GM12878 (cell line): ENCODE measurements around the gene MAPK8IP1. TPM values are rescaled to one million over a fixed set of nuclear protein-coding genes. Genes with fewer than 3 reads are reported as not detected.

Experiments
- ATAC-seq: fragments of 200-7000 bp; cut with Tn5 transposase; 3 replicates; pipeline ENCODE4 v1.9.1; 2020; ENCODE audit warnings: mild to moderate bottlenecking, moderate library complexity
- BruUV-seq: library from RNA; stranded (reverse); fragments of 400-500 nt; replicated peaks from 2 replicates; lab custom pipeline; 2021; lab: Mats Ljungman, UMichigan
- CTCF ChIA-PET: fragments of 300-600 bp; sonication (Branson Sonifier 250); formaldehyde crosslinking; extraction: SDS; loops from one replicate; lab custom pipeline; 2021; ENCODE audit warnings: inconsistent platforms; lab: Yijun Ruan, JAX
- POLR2A ChIA-PET: fragments of 350-600 bp; formaldehyde crosslinking; extraction: SDS; loops from one replicate; lab custom pipeline; 2021; ENCODE audit warnings: inconsistent platforms; lab: Charles Lee
- RAD21 ChIA-PET: fragments of 300-600 bp; sonication (Branson Sonifier 250); formaldehyde crosslinking; loops from one replicate; lab custom pipeline; 2023; ENCODE audit warnings: antibody characterized with exemption; ENCODE audit not compliant: unreplicated experiment; lab: Charles Lee
- SMC1A ChIA-PET: fragments of 300-600 bp; sonication (Branson Sonifier 250); formaldehyde crosslinking; loops from one replicate; lab custom pipeline; 2023; ENCODE audit not compliant: unreplicated experiment, uncharacterized antibody; lab: Charles Lee
- DNase-seq: peaks from one replicate; pipeline ENCODE4 v3.0.0-alpha.2; 2011; ENCODE audit warnings: low read depth, low spot score
- FAIRE-seq: peaks from 3 replicates; lab custom pipeline; 2011; peaks lifted over from hg19 to GRCh38; lab: Jason Lieb, UNC
- H2AFZ ChIP-seq: 2 replicates; pipeline ENCODE4 v1.6.0; 2011; ENCODE audit warnings: low read depth, low read length, control low read depth; ENCODE audit not compliant: control insufficient read depth
- H3K27ac ChIP-seq: 2 replicates; pipeline ENCODE4 v1.5.1; 2011; ENCODE audit warnings: control low read depth; ENCODE audit not compliant: control insufficient read depth, insufficient read depth
- H3K27me3 ChIP-seq, 2 experiments: replicated peaks in 1 of 2; 2 replicates each; pipeline versions ENCODE4 v1.6.0 to v1.6.1; 2011; ENCODE audit warnings: low read length in 1 of 2; ENCODE audit not compliant: control insufficient read depth in 2 of 2, insufficient read depth in 2 of 2
- H3K36me3 ChIP-seq, 2 experiments: 2 replicates each; pipeline ENCODE4 v1.5.1; 2011; ENCODE audit warnings: low read length in 1 of 2; ENCODE audit not compliant: control insufficient read depth in 2 of 2, insufficient read depth in 2 of 2
- H3K4me1 ChIP-seq: 2 replicates; pipeline ENCODE4 v1.6.1; 2011; ENCODE audit warnings: mild to moderate bottlenecking, low read length, moderate library complexity, mixed read lengths; ENCODE audit not compliant: control insufficient read depth, insufficient read depth
- H3K4me2 ChIP-seq: 2 replicates; pipeline ENCODE4 v1.6.0; 2011; ENCODE audit warnings: control low read depth; ENCODE audit not compliant: control insufficient read depth, insufficient read depth
- H3K4me3 ChIP-seq: fragments of 200-600 bp; sonication (generic); 2 replicates; pipeline ENCODE4 v1.5.1; 2016
- H3K79me2 ChIP-seq: 2 replicates; pipeline ENCODE4 v1.6.0; 2011; ENCODE audit warnings: low read length; ENCODE audit not compliant: control insufficient read depth, insufficient read depth
- H3K9ac ChIP-seq: 2 replicates; pipeline ENCODE4 v1.8.0; 2011; ENCODE audit warnings: low read length, control low read depth, mixed read lengths; ENCODE audit not compliant: control insufficient read depth, insufficient read depth
- H3K9me3 ChIP-seq: replicated peaks from 3 replicates; pipeline ENCODE4 v1.5.1; 2011; ENCODE audit warnings: mild to moderate bottlenecking, low read length; ENCODE audit not compliant: control insufficient read depth, insufficient read depth
- H4K20me1 ChIP-seq: 2 replicates; pipeline ENCODE4 v1.6.0; 2011; ENCODE audit not compliant: control insufficient read depth, insufficient read depth
- ZNF384 ChIP-seq: IDR thresholded peaks from 2 replicates; pipeline ENCODE4 v1.6.1; 2012; ENCODE audit warnings: low read depth, mild to moderate bottlenecking, low read length, improper control_type of control experiment, borderline replicate concordance
- WGBS: methylation state at CpG from one replicate; pipeline ENCODE4 v1.1.6; 2016; ENCODE audit warnings: low lambda C conversion rate; ENCODE audit not compliant: insufficient replicate concordance, insufficient coverage; ENCODE audit errors: missing lambda C conversion rate; 5-methylcytosine and 5-hydroxymethylcytosine counted together
- in situ Hi-C: fragments of 300-500 bp; cut with MboI; formaldehyde crosslinking; loops from 9 replicates; pipeline ENCODE4 v1.14.3; 2018; ENCODE audit warnings: mixed read lengths
- intact Hi-C: fragments of 100-400 bp; cut with micrococcal nuclease; formaldehyde crosslinking; loops from one replicate; pipeline ENCODE4 v1.14.2; 2022; ENCODE audit not compliant: unreplicated experiment
- polyA plus RNA-seq, 11 experiments: library from polyadenylated mRNA; depleted of rRNA in 4 of 11; unstranded in 6 of 11; stranded (reverse) in 5 of 11; fragments of >200 nt; fragmentation: Nextera tagmentation in 4 of 11; fragmentation: Illumina TruSeq in 1 of 11; extraction: Ambion mirVana in 4 of 11; extraction: Trizol in 1 of 11; gene quantifications; 1 replicate in 1 of 11; 2 replicates in 10 of 11; pipeline versions ENCODE4 v1.2.1 to v1.2.3, GENCODE V29; 2011 to 2016; ENCODE audit warnings: inconsistent platforms in 2 of 11, missing spikeins in 2 of 11, low read depth in 1 of 11
- total RNA-seq, 4 experiments: library from RNA; depleted of rRNA in 3 of 4; stranded (reverse); fragments of >200 nt in 3 of 4; fragmentation: Illumina TruSeq in 1 of 4; extraction: Trizol in 1 of 4; gene quantifications; 2 replicates each; pipeline versions ENCODE4 v1.2.1 to v1.2.3, GENCODE V29; 2013 to 2021
- TF ChIP-seq, protein P1 (sequence below): IDR thresholded peaks from 2 replicates; pipeline ENCODE4 v1.6.1; 2012; ENCODE audit warnings: low read depth, low read length, improper control_type of control experiment

Gene MAPK8IP1
- total and polyA plus RNA-seq, 10 of the 15 experiments (the other 5 are each of a cell fraction or from before 2014, with no cell fraction given): 0.04 to 0.44 (median 0.11) TPM; not detected in 2

DNA sequence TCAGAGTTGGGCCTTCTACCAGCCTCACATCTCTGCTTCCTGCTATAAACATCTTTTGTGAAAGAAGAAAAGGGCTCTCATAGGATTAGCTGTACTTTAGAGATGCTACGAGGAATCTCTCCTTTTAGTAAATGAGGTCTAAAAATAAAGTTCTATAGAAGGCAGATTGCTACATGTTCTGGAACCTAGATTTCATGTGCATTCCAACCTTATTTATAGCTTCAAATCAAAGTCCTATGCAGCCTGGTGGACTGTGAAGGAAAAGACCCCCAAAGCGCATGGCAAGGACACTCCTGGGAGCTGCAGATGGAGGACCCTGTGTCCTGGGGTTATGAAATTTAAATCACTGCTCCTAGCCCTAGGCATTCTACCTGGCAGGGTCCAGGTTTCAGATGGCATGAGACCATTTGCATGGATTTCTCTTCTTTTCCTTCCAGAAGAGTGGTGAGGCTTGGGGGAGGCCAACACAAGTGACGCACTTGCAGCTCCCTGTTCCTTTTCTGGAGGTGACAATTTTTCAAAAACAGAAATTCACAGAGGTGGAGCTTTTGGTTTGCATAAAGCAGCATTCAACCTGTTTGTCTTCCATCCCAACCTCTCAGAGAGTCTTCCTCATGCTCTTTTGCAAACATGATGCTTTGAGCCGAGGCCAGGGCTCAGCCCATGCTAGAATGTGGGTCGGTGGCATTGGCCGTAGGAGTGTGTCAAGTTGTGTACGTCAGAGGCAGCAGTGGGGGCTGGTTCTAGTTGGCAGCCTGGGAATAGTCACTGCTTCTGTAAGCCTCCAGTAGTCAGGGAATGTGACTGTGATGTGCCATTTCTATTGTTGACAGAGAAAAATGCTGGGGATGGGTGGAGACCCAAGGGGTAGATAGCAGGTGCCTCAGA is 31.9 kb upstream of the MAPK8IP1 start (continued):
- TF ChIP-seq, protein P1, sequence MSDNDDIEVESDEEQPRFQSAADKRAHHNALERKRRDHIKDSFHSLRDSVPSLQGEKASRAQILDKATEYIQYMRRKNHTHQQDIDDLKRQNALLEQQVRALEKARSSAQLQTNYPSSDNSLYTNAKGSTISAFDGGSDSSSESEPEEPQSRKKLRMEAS: no peak

DNA sequence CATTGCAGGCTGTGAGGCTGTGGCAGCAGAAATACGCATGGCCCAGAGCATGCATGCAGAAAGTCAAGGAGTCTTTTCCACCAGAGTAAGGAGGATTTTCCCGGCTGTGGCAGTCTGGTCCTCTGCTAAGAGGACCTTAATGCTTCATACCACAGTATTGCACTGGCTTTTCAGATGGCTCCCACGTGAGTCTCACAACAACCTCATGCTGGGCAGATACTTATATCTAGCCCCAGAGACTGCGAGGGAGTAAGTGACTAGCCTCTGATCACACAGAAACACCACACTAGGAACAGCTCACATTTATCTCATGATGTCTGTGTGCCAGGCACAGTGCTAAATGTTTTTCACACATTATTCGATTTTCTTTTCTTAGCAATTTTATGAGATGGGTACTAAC is 30.1 kb upstream of the MAPK8IP1 start:
- TF ChIP-seq ZNF384: no peak
- FAIRE-seq (no peak), ATAC-seq (no peak), DNase-seq (no peak)
- SMC1A ChIA-PET: interaction anchor here (0.7 to 1.1 kb wide), 2 partner anchors 13 to 22 kb away, joined by 4 read pairs; no protein-coding TSS in a partner anchor
- RAD21 ChIA-PET: interaction anchor here (1.5 kb wide), 1 partner anchor 151 kb away, joined by 4 read pairs; no protein-coding TSS in a partner anchor
- Histone ChIP-seq H3K9me3 (no peaks in the 10 kb centered on the region), H3K27ac (no peak overlapping the region), H3K4me3 (no peak overlapping the region), H3K27me3 (no peaks in the 10 kb centered on the region), H3K9ac (no peak overlapping the region), H4K20me1 (peaks cover 5% of the 10 kb centered on the region), H3K4me1 (peaks cover 16% of the 10 kb centered on the region), H3K79me2 (peaks cover 8% of the 10 kb centered on the region), H2AFZ (no peak overlapping the region), H3K4me2 (no peak overlapping the region), H3K36me3 (peaks cover 1 to 7% of the 10 kb centered on the region in 2 experiments; a peak in 3 of 4 replicates)
- BruUV-seq: no TSS peak
- in situ Hi-C loops: no loop called here
- WGBS: 76% methylated on average over 5 of the region's 5 CpGs
- intact Hi-C loops: no loop called here
- CTCF ChIA-PET: interaction anchor here (0.7 to 3.8 kb wide), 3 partner anchors 11 to 111 kb away, joined by 3 to 25 read pairs (median 4); no protein-coding TSS in a partner anchor
- POLR2A ChIA-PET: interaction anchor here (0.6 kb wide), 1 partner anchor 826 kb away, joined by 6 read pairs; no protein-coding TSS in a partner anchor
